Measurements from ENCODE around the gene CTSD.

DNA sequence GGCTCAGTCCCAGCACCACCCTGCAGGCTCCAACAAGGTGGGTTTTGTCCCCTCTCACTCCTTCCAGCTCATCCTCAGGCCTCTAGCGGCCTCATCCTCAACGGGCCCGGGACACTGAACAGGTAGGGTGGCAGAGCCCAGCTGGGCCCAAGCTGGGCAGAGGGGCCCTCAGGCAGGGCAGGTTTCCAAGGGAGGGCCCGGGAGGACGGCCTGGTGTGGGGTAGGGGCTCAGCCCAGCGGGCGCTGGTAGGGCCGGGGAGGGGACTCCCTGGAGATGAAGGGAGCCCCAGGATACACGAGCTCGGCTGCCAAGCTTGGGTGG is 10.9 kb downstream of the CTSD start:
- TF ChIP-seq, protein P1, sequence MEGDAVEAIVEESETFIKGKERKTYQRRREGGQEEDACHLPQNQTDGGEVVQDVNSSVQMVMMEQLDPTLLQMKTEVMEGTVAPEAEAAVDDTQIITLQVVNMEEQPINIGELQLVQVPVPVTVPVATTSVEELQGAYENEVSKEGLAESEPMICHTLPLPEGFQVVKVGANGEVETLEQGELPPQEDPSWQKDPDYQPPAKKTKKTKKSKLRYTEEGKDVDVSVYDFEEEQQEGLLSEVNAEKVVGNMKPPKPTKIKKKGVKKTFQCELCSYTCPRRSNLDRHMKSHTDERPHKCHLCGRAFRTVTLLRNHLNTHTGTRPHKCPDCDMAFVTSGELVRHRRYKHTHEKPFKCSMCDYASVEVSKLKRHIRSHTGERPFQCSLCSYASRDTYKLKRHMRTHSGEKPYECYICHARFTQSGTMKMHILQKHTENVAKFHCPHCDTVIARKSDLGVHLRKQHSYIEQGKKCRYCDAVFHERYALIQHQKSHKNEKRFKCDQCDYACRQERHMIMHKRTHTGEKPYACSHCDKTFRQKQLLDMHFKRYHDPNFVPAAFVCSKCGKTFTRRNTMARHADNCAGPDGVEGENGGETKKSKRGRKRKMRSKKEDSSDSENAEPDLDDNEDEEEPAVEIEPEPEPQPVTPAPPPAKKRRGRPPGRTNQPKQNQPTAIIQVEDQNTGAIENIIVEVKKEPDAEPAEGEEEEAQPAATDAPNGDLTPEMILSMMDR (IDR thresholded peaks at IDR 0.05; ENCODE audit: insufficient read depth, low read length, poor library complexity, severe bottlenecking), result no peak
- no peak for TF ChIP-seq EZH2phosphoT487 (conservative IDR thresholded peaks at IDR 0.05; ENCODE audit: low read length)
